HepG2 (cell line): Measurements from ENCODE around the gene RPS6KA2. TPM values are rescaled to one million over a fixed set of nuclear protein-coding genes. Genes with fewer than 3 reads are reported as not detected.

Experiments
- CENPT ChIP-seq: sonication (generic); formaldehyde crosslinking; IDR thresholded peaks from 2 replicates; pipeline ENCODE4 v1.8.0; 2022; ENCODE audit warnings: low read depth, mild to moderate bottlenecking, moderate library complexity, missing genetic modification reagents
- ERF ChIP-seq: IDR thresholded peaks from 2 replicates; pipeline ENCODE4 v1.6.1; 2018; ENCODE audit warnings: missing biosample characterization, missing genetic modification reagents
- GABPB1 ChIP-seq: IDR thresholded peaks from 2 replicates; pipeline ENCODE4 v1.6.1; 2016; ENCODE audit warnings: mild to moderate bottlenecking, missing genetic modification reagents, moderate library complexity, missing compliant biosample characterization
- HNF4G ChIP-seq, 2 experiments: sonication (generic) in 1 of 2; formaldehyde crosslinking in 1 of 2; IDR thresholded peaks; 2 replicates each; pipeline versions ENCODE4 v1.4.0 to v1.6.1; 2011 to 2020; ENCODE audit warnings: borderline replicate concordance in 2 of 2, low read depth in 2 of 2, mild to moderate bottlenecking in 2 of 2, low read length in 1 of 2, missing genetic modification reagents in 1 of 2, moderate library complexity in 1 of 2
- MYC ChIP-seq: sonication (generic); formaldehyde crosslinking; IDR thresholded peaks from 2 replicates; pipeline ENCODE4 v1.9.0; 2021; ENCODE audit warnings: missing genetic modification reagents, borderline replicate concordance
- MYPOP ChIP-seq: sonication (generic); formaldehyde crosslinking; IDR thresholded peaks from 2 replicates; pipeline ENCODE4 v1.8.1; 2023; ENCODE audit warnings: mild to moderate bottlenecking, moderate library complexity, missing genetic modification reagents
- NFE2L1 ChIP-seq: sonication (generic); formaldehyde crosslinking; IDR thresholded peaks from 2 replicates; pipeline ENCODE4 v1.4.0; 2020; ENCODE audit warnings: missing genetic modification reagents, mild to moderate bottlenecking, borderline replicate concordance
- NR2F2 ChIP-seq: IDR thresholded peaks from 2 replicates; pipeline ENCODE4 v1.6.1; 2012; ENCODE audit warnings: low read depth, inconsistent platforms, borderline replicate concordance
- SRSF4 ChIP-seq: fragments of 200-400 bp; formaldehyde crosslinking; IDR thresholded peaks from one replicate; pipeline ENCODE4 v1.6.1; 2018; ENCODE audit warnings: mild to moderate bottlenecking, low read depth, low read length, moderate library complexity; ENCODE audit not compliant: poor library complexity, severe bottlenecking
- TERF1 ChIP-seq: sonication (generic); formaldehyde crosslinking; IDR thresholded peaks from 2 replicates; pipeline ENCODE4 v1.8.0; 2022; ENCODE audit warnings: mild to moderate bottlenecking, missing genetic modification reagents, moderate library complexity
- UBTF ChIP-seq: sonication (generic); formaldehyde crosslinking; IDR thresholded peaks from 2 replicates; pipeline ENCODE4 v1.4.0; 2020; ENCODE audit warnings: mild to moderate bottlenecking, missing genetic modification reagents
- ZNF205 ChIP-seq: IDR thresholded peaks from 2 replicates; pipeline ENCODE4 v1.6.1; 2018; ENCODE audit warnings: missing biosample characterization, missing genetic modification reagents
- ZNF484 ChIP-seq: sonication (generic); formaldehyde crosslinking; IDR thresholded peaks from 2 replicates; pipeline ENCODE4 v1.5.1; 2020; ENCODE audit warnings: mild to moderate bottlenecking, low read depth, missing genetic modification reagents, borderline replicate concordance
- ZNF646 ChIP-seq: sonication (generic); formaldehyde crosslinking; IDR thresholded peaks from 2 replicates; pipeline ENCODE4 v1.9.0; 2021; ENCODE audit warnings: mild to moderate bottlenecking, missing genetic modification reagents
- ZNF891 ChIP-seq: sonication (generic); formaldehyde crosslinking; IDR thresholded peaks from 2 replicates; pipeline ENCODE4 v1.5.0; 2020; ENCODE audit warnings: mild to moderate bottlenecking, missing genetic modification reagents
- polyA plus RNA-seq, 8 experiments: library from polyadenylated mRNA; depleted of rRNA in 3 of 8; stranded (reverse) in 7 of 8; unstranded in 1 of 8; fragments of >200 nt; fragmentation: Illumina TruSeq in 4 of 8; extraction: Trizol in 4 of 8; gene quantifications; 2 replicates each; pipeline versions ENCODE4 v1.2.1 to v1.2.3, GENCODE V29; 2011 to 2016; ENCODE audit warnings: low read depth in 4 of 8, missing spikeins in 1 of 8, mixed read lengths in 1 of 8; ENCODE audit not compliant: insufficient read depth in 1 of 8
- total RNA-seq, 5 experiments: library from RNA; depleted of rRNA; stranded (reverse); fragments of >200 nt; fragmentation: Illumina TruSeq; extraction: Trizol; gene quantifications; 2 replicates each; pipeline ENCODE4 v1.2.3, GENCODE V29; 2016; ENCODE audit warnings: low read depth in 1 of 5

The RPS6KA2 gene
- total and polyA plus RNA-seq, 2 of the 13 experiments (the other 11 are each of a cell fraction or from before 2014, with no cell fraction given) = 0.22 to 0.38 TPM

GRCh38 chr6:166420351-166420750 lies 206.7 kb downstream of the RPS6KA2 start (continued):
- no peak for TF ChIP-seq SRSF4
- no peak for TF ChIP-seq MYPOP (CRISPR knock-in tag)
- TF ChIP-seq ZNF891 (CRISPR knock-in tag) = no peak
- no peak for TF ChIP-seq ZNF646 (CRISPR knock-in tag)
- no peak for TF ChIP-seq ERF (CRISPR knock-in tag)
- peak; percentile 57; the same call in 1 of the 2 replicates for TF ChIP-seq MYC (CRISPR knock-in tag)
- no peak for TF ChIP-seq ZNF205
- no peak for TF ChIP-seq UBTF (CRISPR knock-in tag)
- TF ChIP-seq CENPT = no peak
- no peak for TF ChIP-seq NR2F2
- no peak for TF ChIP-seq TERF1 (CRISPR knock-in tag)
- no peak for TF ChIP-seq ZNF484 (CRISPR knock-in tag)
- TF ChIP-seq NFE2L1 (CRISPR knock-in tag) = no peak
- no peak for TF ChIP-seq GABPB1 (CRISPR knock-in tag)
- no peak for TF ChIP-seq HNF4G (IDR thresholded peaks at IDR 0.05; ENCODE audit: borderline replicate concordance, low read depth, low read length)
- no peak for TF ChIP-seq HNF4G (CRISPR knock-in tag; IDR thresholded peaks at IDR 0.05; ENCODE audit: borderline replicate concordance, low read depth)
